Activated naive CD4-positive, alpha-beta T cell treated with Interleukin-2 at 50 U/mL for 16 hours (primary cell): ENCODE measurements around the gene BROX.
"Not testable (repeated sequence)": the region's sequence is repeated elsewhere in the genome, so short reads cannot be mapped to it uniquely, and the experiment has no call there.

Source experiments
- DNase-seq: peaks from one replicate; pipeline ENCODE4 v3.0.0-alpha.2; 2020

The BROX gene, protein sequence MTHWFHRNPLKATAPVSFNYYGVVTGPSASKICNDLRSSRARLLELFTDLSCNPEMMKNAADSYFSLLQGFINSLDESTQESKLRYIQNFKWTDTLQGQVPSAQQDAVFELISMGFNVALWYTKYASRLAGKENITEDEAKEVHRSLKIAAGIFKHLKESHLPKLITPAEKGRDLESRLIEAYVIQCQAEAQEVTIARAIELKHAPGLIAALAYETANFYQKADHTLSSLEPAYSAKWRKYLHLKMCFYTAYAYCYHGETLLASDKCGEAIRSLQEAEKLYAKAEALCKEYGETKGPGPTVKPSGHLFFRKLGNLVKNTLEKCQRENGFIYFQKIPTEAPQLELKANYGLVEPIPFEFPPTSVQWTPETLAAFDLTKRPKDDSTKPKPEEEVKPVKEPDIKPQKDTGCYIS

DNA sequence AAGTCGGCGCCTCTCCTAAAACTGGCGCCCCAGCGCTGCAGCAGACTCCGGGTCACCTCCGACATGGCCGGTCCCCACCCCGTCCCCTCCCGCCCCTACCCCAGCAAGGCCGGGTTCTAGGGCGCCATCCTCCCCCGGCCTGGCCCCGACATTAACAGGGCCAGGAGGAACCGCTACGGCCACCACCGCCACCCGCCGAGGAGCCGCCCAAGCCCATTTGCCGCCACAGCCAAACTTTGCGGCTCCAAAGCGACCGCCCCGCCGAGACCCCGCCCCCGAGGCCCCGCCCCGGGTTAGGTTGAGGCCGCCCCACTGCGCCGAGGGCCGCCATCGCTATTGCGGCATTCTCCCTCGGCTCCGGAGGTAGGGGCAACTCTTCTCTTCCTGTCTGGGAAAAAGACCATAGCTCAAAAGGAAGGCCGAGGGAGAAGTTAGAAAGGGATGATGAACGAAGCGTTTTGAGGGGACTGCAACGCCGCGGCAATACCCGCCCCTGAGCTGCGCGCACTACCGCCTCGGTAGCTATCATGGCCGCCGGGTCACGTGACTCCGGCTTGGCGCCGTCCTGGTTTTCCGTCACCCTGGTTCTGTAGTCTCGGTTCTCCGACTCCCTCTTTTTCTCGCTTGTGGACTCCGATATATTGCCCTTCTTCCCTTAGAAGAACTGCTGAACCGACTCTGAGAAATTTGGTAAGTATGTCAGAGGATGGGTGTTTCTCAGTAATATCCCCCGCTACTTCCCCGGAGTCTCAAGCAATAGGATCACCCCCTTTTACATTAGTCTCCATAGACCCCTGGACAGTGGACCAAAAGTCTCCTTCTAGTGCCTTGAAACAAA is at the start of gene BROX, which contains the start of gene AIDA:
BROX (plus strand) TSS at position 312 of the 838 bp plus-strand sequence. CDS start 3,136 bp downstream, outside the sequence.
AIDA (minus strand) TSS at position 239 of the 838 bp plus-strand sequence; CDS start at position 65, 174 bp downstream.
- peak; percentile 97 for DNase-seq

DNA sequence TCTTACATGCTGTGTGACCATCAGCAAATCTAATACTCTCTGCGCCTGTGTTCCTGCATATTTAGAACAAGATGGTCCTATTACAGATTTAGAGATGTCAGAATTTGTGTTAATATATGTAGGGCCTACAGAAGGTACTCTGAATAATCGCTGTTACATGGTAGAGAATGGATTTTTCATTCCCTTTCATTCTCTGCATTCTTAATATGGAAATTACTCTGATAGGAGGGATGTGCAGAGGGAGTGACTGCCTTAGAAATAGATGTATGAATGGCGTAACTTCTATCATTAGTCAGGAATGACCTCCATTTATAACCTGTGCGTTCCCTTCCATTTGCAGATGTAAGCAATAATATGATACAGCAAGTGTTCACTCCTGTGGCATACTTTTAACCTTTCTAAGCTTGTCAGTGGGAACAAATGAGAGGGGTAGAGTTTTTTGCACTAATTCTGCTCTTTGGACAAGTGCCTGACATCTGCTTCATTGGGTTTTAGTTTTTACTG is 48.9 kb upstream of the BROX start:
- DNase-seq: no peak

DNA sequence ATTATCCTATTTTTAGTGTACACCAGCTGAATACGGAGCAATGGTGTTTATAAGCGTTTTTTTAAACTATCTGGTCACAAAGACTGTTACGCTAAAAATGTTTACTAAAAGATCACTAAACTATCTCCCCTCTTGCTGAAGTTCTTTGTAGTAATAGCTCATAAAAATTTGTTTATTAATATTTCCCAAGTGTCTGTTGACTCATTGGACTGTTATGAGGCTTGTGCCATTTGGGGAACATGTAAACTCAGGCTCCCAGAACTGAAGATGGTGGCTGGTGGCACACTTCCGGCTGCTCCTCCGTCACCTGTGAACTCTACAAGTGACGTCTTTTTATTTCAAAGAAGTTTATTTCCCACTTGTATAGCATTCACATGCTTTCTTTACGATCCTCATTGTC is 46.4 kb upstream of the BROX start:
- DNase-seq: no peak

DNA sequence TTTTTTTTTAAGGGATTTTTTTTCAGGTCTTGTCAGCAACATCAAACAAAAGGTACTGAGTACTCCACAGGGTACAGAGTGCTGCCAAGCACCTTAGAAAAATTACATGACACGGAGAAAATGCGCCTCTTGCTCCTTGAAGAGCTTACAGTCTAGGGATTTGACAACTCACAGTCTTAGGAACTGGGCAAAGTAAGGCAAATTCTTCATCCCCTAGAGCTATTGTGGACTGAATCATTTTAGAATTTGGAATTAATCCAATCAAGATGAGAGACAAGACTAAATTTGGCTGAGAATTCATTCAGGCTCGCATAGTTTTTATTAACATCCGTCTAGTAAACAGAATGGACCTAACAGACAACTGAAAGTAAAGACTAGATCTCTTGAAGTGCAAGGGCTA is 44.2 kb upstream of the BROX start:
- DNase-seq: not testable (repeated sequence)

DNA sequence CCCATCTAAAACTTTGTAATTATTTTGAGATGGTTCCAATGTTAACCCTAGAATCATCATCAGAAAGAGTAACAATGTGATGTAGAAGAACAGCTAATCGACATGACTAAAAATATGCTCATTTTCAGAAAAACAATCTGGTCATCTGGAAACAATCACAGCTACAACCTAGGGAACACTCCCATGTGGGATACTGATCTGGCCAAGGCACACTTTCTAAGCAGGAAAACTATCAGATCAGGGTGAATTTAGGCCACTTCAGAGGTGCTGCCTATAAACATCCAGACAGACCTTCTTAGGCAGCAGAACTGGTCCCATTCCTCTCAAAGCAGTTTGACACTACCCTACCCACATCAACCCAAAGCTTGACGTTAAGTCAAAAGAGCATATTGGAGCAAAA is 43.3 kb upstream of the BROX start:
- DNase-seq: not testable (repeated sequence)

DNA sequence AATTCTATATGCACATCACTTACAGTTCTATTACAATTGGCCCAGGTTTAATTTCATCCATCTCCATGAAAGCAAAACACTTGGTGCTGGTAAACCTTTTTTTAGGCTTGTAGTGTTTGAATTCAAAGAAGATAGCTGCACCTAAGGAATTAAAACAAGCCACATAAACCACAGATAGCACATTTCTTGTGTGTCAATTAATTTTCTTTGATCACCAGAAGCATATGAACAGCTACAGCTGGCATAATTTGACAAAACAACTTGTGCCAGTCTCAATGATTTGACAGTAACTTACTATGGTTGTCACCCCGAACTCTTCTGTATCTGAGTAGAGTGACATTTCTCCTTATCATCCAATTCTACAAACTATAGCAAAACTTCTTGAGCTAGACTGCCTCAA is 42.3 kb upstream of the BROX start:
- no peak for DNase-seq

DNA sequence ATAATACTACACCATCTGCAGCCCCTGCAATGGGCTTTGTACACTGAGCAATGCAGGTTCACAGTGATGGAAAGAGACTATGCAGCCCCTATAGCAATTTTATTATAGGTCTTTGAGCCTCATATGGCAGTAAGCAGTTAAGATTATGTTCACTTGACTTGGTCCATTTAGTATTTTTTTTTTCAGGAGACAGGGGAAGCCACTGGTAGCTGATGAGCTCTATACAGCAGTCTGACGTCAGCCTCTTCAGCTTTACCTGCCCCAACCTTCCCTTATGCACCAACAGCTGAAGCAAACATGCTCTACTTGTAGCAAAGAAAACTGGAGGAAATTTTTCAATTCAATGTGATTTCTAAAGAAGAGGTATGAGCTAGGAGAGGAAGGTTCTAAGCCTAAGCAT is 32.3 kb upstream of the BROX start:
- no peak for DNase-seq

DNA sequence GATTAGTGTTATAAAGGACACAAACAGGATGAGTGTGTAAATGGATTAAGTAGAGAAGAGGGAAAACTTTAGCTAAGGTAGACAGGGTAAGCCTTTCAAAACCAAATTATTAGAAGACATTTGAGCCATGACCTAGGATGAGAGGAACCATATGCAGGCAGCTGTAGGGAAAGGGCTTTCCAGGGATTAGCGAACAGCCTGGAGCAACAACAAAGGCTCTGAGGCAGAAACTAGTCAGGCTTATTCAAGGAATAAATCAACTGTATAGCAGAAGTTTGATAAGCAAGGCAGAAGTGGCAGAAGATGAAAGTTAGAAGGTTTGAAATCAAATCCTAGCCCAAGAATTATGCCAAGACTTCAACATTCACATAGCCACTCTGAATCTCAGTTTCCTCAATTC is 21.3 kb upstream of the BROX start:
- no peak for DNase-seq

DNA sequence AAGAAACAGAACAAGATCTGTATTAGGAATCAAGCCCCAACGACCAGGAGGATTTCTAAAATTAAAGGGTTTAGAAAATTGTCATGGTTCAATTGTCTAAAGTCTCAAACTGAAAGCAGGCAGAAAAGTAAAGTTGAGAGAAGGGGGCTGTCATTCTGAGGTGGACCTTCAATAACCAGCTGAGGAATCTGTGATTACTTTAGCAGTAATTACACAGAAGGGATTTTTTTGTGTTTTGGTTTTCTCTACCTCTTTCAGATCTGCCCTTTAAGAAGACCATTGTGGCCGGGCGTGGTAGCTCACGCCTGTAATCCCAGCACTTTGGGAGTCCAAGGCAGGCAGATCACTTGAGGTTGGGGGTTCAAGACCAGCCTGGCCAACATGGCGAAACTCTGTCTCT is 17.4 kb upstream of the BROX start:
- DNase-seq: no peak

DNA sequence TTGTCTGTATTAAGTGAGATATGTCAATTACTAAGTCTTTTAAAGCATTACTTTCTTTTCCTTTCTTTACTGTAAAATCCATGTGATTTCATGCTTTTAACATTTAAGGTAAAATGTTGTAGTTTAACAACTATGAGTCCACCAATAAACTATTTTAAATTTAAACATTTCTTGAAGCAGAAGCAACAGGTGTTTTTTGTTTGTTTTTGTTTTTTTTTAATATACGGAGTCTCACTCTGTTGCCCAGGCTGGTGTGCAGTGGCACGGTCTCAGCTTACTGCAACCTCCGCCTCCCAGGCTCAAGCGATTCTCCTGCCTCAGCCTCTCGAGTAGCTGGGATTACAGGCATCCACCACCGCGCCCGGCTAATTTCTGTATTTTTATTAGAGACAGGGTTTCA is 15.6 kb upstream of the BROX start:
- DNase-seq: no peak

DNA sequence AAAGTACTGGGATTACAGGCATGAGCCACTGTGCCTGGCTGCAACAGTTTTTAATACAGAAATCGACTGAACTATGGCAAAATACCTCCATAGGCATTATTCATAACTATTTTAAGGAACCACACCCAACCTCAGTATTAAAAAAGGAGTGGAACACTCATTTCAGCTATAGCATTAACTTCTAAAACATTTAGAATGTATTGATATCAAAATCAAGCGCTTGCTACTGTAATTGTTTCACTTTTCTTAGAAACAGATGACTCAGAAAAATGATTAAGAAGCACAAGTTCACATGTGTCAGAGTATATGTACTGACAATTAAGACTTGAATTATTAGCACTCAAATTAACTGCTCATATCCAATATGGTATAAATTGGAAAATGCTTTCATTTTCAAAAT is 15.2 kb upstream of the BROX start:
- no peak for DNase-seq

DNA sequence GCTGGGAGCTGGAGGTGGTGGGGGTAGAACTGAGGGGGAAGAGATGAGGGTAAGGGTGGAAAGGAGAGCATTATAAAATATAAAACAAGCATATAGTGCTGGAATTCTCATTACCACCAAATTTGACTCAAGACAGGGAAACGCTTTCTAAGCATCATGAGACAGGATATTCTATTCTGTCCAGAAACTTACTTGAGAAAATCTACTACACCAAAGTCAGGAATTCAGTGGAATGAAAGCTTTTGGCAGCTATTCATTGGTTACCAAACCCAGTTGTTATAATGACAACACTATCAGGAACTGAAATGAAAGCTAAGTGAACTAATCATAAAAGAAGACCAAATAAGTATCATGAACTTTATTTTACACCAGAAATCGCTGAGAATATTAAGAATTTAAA is 14.5 kb upstream of the BROX start:
- DNase-seq: no peak

DNA sequence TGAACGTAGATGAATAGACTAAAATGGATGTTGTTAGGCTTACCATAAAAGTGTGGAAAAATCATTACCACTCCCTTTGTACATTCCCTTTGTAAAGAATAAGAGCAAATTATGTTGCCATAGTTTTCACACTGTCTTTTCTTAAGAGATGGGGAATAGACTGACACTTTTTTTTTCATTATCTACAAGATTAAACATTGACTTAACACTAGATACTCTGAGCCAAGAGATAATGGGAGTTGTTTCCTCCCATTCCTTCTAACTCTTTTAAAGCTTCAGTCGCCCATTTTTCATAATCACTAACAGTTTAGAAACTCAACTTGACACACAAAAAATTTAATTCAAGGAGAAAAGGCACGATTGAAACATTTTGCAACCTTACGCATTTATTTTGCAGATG is 10.2 kb upstream of the BROX start:
- DNase-seq: no peak

DNA sequence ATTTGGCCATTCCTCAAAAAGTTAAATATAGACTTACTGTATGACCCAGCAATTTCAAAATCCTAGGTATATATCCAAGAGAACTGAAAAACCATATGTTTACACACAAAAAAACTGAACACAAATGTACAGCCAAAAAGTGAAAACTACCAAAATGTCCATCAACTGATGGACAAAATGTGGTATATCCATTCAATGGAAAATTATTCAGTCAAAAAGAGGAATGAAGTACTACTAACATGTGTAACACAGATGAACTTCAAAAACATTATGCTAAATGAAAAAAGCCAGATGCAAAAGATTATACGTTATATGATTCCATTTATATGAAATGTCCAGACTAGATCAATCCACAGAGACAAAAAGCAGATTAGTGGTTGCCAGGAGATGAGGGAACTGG is 8.1 kb upstream of the BROX start:
- DNase-seq: no peak

DNA sequence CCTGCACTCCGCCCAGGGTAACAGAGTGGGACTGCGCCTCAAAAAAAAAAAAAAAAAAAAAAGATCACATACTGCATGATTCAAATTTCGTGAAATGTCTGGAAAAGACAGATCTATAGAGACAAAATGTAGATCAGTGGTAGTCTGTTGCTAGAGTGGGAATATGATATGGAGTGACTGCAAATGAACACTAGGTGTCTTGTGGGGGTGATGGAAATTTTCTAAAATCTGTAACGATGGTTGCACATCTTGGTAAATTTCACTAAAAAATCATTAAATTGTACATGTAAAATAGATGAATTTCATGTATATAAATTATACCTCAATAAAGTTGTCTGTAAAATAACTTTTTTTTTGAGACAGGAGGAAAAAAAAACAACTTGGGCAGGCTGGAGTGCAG is 5.5 kb upstream of the BROX start:
- DNase-seq: no peak

DNA sequence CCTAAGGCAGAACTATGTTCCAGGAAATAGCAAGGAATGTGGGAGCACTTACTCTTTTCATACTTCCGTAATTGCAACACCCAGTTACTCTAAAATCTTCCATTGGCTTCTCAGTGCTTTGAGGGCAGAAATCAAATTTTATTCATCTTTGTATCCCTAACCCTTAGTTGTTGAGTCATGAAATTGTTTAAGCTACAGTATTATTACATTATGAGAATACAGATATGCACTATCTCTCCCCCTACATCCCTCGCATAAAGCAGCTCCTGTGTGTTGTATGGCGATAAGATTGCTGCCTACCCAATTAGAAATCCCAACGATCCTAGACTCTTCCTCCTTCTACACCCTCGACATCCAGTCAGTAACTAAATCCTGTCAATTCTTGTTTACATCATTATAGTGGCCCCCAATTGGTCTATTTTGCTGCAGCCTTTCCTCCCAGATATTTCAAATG is 2.6 kb upstream of the BROX start:
- DNase-seq: no peak

DNA sequence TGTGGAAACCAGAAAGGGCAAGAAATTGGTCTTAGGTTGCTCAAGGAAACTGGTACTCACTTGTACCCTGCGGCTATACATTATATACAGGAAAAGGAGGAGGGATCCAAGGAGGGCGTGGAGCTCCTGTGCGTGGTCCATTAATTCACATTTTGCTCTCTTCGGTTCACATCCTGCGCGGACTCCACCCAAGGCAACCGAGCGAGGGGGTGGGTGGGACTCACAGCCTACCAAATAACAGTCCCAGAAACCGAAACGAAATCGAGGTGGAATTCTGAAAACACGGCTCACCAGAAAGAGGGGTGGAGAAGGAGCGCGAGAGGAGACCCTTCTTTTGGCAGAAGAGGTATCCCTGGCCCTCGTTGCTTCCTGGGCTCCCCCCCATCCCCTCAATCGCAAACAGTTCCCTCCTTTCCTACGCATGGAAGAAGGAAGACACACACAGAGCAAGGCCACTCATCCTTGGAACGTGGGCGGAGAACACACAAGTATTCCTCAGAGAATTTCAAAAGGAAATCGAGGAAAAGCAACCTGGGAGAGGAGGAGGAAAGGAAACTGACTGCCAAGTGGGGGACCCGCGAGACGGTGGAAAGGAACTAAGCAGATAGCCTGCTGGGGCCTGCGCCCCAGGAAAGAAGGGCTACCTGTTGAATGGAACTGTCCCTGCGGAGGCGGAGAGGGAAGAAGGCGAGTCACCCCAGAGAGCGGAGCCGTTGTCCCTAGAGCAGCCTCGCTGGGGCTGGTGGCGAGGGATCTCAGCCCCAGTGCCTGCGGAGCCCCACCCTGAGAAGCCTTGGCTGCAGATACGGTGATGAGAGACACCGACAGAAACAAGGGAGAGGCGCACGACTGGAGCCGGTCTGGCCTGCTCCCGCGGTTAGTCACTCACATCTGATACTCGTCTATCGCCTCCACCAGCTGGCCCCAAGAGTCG is 778 bp upstream of the BROX start:
- DNase-seq: peak; percentile 66

DNA sequence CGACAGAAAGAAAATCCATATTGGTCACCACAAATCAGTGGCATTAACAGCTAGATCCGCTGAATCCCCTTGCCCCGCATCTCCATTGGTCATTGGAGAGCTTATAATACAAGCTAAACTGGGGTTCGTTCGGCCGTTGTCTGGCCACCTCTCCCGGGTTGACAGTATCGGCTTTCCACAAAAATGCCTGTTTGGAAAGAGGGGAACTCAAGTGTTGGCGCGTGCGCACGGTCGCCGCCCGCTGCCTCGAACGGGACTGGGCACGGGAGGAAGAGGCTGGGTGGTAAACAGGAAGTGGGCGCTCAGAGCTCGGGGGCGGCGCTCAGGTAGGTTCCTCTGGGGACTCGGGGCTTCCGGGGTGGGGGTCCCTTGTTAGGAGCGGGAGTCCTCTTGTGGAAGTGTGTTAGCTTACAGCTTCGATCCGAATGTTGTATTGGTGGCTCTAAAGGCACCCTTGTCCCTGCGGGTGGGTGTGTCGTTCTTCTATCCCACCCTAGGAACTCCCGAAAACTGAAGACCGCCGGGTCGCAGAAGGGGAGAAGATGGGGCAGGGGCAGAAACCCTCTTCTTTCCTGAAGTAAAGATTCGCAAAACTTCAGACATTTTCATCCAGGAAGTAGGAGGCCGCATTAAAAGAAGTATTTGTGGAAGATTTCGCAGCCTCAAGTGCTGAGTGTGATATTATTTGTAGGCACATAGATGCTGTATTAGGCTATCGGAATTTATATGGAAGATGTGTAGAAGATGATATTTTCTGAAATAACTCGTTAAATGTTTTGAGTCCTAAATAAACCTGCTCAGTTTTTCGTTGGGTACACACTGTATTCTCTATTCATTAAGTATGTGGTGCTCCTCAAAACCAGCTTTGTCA is 962 bp downstream of the BROX start:
- peak; percentile 90 for DNase-seq

DNA sequence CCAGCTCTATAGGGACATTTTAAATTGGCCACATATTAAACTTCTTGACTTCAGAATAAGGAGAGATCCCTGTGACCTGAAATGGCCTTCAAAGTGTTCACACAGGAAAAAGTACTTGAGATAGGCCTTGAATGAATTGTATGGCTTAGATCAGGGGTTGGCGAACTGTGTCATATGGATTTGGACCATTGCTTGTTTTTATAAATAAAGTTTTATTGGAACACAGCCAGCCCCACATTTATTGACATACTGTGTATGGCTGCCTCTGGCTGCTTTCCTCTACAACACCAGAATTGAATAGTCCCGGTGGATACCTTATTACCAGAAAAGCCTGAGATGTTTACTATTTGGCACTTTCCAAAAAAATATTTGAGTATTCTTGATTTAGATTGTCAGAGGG is 4.0 kb downstream of the BROX start:
- no peak for DNase-seq

DNA sequence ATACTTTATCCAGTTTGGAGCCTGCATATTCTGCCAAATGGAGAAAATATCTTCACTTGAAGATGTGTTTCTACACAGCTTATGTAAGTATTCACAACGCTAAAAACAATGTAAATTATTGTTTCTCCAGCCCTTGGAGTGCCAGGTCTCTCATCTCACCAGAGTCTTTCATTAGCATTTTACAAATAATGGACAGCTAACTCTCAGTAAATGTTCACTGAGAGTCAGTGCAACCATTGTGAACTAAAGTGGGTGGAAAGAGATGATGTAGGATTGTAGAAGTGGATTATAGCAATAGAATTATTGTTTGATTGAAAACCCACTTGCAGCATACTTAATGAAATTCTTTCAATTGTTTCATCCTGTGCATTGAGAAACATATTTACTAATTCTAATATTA is 16.4 kb downstream of the BROX start:
- no peak for DNase-seq

DNA sequence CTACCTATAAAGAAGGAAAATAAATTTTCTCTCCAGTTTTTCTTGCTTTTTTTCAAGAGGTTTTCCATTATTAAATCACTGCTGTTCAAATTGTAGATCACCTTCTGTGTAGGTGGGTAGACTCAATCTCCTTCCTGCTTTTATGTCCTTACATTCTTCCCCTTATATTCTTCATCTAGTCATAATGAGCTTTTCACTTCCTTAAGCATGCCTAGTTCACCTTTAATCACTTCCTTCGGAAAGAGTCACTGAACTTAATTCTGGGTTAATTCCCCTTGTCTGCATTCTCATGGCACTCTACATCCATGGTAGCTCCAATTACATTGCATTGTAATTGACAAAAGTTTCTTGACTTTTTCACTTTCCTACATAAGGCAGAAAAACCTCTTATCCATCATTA is 18.5 kb downstream of the BROX start:
- DNase-seq: no peak
